GM18502 (cell line): Measurements from ENCODE around the gene DTX2.
"Not testable (repeated sequence)": the region's sequence is repeated elsewhere in the genome, so short reads cannot be mapped to it uniquely, and the experiment has no call there.

Experiments used
- ATAC-seq: cut with Tn5 transposase; IDR thresholded peaks from one replicate; pipeline ENCODE4 v1.9.1; 2021; ENCODE audit warnings: mild to moderate bottlenecking; ENCODE audit not compliant: unreplicated experiment, poor library complexity

Gene DTX2

GRCh38 chr7:76442664-76443446 lies 18.7 kb upstream of the DTX2 start:
- not testable (repeated sequence) for ATAC-seq

DNA sequence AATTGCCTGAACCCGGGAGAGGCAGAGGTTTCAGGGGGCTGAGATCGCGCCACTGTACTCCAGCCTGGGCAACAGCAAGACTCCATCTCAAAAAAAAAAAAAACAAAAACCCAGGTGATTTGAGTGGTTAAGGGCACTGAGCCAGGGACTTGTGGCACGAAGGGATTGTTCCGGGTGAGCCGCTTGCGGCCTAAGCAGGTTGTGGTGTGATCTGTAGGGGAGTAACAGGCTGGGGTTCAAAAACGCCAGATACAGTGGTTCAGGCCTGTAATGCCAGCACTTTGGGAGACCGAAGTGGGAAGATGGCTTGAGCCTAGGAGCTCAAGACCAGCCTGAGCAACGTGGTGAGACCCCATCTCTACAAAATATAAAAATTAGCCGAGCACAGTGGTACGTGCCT lies 17.7 kb upstream of the DTX2 start:
- ATAC-seq, result peak; percentile 61

DNA sequence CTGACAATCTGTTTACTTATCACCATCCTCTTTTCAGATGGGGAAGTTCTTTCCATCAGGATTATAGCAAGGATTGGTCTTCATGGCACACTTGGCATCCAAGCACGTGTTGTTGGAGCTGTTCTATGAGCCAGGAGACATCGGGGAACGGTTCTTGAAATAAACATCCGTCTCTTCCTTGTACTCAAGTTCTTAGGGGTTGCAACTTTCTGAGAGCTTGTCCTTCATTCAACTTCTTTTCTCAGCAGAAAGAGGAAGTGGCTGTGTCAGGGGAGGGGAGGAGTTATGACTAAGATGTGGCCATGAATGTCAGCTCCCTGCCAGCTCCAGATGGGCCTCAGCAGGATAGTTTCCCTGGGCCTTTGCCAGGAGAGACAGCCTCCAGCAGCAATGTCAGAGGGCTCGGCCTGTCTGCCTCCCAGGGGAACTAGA lies 15.9 kb upstream of the DTX2 start:
- ATAC-seq, result peak; percentile 77

- ATAC-seq, result not testable (repeated sequence)
These were observed 4.5 kb upstream of the DTX2 start for GRCh38 chr7:76457017-76457416.

- ATAC-seq, result not testable (repeated sequence)
These were observed 3.0 kb upstream of the DTX2 start for GRCh38 chr7:76458504-76458903.

DNA sequence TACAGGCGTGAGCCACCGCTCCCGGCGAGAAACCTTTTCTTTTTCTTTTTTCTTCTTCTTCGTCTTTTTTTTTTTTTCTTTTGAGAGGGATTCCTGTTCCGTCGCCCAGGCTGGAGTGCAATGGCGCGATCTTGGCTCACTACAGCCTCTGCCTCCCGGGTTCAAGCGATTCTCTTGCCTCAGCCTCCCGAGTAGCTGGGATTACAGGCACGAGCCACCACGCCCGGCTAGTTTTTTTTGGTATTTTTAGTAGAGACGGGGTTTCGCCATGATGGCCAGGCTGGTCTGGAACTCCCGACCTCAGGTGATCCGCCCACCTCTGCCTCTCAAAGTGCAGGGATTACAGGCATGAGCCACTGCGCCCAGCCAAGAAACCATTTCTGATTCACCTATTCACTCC lies 742 bp upstream of the DTX2 start:
- ATAC-seq, result not testable (repeated sequence)

GRCh38 chr7:76462271-76462882 lies 868 bp downstream of the DTX2 start:
- ATAC-seq, result not testable (repeated sequence)

DNA sequence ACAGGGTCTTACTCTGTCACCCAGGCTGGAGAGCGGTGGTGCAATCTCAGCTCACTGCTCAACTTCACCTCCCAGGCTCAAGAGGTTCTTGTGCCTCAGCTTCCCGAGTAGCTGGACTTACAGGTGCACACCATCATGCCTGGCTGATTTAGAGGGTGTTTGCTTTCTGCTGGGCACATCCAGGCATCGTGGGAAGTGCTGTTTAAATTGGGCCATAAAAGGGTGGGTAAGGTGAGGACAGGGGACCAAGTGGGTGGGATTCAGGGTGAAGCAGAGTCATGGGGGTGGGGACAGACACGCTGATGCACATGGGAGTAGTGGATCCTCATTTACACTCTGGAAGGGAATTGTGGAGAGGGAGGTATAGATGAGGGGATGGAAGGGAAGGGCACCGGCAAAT lies 3.5 kb downstream of the DTX2 start:
- not testable (repeated sequence) for ATAC-seq

DNA sequence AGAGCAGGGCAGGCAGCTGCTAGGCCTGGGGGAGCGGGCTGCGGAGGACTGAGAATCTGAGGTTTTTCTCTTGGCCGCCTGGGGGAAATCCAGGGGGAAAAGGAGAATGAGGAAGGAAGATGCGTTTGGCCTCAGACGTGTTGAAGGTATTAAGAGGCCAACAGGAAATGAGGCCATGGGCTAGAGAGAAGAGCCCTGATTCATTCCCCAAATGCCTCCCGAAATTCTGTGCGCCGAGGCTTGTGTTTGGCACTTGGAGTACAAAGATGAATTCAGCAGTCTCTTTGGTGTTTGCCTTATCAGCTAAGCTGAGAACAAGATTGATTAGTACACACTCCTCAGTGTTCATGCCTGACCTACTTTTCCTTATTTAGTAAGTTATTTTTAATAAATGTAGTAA lies 4.4 kb downstream of the DTX2 start:
- ATAC-seq, result not testable (repeated sequence)

GRCh38 chr7:76467743-76468404 lies 6.4 kb downstream of the DTX2 start:
- peak; percentile 55 for ATAC-seq

- not testable (repeated sequence) for ATAC-seq
These were observed 10.2 kb downstream of the DTX2 start for GRCh38 chr7:76471556-76472221.

DNA sequence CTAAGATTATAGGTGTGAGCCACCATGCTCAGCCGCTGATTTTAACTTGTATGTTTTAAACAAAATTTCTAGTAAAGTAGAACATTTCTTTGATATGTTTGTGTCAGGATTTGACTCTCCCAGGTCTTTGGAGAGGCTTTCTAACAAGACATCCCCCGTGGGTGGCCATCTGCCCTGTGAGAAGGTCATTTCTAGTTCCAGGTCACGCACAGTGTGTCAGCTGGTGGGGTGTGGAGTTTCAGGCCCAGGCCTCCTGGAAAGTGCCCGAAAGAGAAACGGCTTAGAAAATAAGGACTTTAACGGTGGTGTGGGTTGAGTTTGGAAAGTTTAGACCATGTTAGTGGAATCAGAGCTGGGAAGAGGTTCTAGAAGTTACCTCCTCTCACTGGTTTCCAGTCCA lies 11.6 kb downstream of the DTX2 start:
- ATAC-seq, result not testable (repeated sequence)

GRCh38 chr7:76476280-76476679 lies 14.8 kb downstream of the DTX2 start:
- ATAC-seq, result not testable (repeated sequence)

GRCh38 chr7:76476742-76477474 lies 15.4 kb downstream of the DTX2 start:
- ATAC-seq, result not testable (repeated sequence)

DNA sequence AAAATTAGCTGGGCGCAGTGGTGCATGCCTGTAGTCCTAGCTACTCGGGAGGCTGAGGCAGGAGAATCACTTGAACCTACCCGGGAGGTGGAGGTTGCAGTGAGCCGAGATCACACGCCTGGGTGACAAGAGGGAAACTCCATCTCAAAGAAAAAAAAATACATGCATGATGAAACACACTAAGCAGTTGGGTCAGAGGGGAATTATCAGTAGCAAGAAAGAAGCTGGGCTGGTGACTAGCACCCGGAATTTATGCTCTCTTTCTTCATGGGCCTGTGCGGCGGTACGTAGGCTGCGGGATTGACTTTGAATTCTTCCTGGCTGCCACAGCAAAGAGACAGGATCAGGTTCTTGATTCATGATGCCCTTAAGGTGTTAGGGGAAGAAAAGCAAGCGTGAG lies 18.1 kb downstream of the DTX2 start:
- ATAC-seq, result not testable (repeated sequence)

- not testable (repeated sequence) for ATAC-seq
These were observed 19.1 kb downstream of the DTX2 start for GRCh38 chr7:76480403-76481253.

DNA sequence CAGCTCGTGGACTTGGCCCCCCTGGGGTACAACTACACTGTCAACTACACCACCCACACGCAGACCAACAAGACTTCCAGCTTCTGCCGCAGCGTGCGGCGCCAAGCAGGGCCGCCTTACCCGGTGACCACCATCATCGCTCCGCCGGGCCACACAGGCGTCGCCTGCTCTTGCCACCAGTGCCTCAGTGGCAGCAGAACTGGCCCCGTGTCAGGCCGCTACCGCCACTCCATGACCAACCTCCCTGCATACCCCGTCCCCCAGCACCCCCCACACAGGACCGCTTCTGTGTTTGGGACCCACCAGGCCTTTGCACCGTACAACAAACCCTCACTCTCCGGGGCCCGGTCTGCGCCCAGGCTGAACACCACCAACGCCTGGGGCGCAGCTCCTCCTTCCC lies 21.2 kb downstream of the DTX2 start:
- not testable (repeated sequence) for ATAC-seq

DNA sequence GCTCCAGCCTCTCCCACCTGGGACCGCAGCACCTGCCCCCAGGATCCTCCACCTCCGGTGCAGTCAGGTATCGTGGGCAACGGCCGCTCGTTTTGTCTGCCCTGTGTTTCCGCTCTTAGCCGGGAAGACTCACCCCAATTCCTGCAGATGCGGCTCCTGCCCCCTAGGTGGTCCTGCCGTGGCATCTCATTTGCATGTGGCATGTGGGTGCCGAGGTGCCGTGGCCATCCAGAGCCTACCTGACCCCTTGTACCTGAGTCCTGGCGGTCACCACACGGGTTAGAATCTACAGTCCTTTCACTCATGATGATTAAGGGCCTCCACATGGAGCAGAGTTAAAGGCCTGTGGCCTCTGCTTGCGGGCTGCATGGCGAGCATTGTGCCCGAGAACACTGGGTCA lies 21.6 kb downstream of the DTX2 start:
- ATAC-seq, result not testable (repeated sequence)

GRCh38 chr7:76484456-76484855 lies 22.9 kb downstream of the DTX2 start:
- ATAC-seq, result not testable (repeated sequence)
